Embryonic facial prominence (tissue), 1 donor: ENCODE measurements around the gene ERRFI1.
"Not testable (repeated sequence)": the region's sequence is repeated elsewhere in the genome, so short reads cannot be mapped to it uniquely, and the experiment has no call there.

Experiments used
- DNase-seq: peaks from one replicate; pipeline ENCODE4 v3.0.0-alpha.2; 2016; ENCODE audit errors: extremely low spot score

The ERRFI1 gene

DNA sequence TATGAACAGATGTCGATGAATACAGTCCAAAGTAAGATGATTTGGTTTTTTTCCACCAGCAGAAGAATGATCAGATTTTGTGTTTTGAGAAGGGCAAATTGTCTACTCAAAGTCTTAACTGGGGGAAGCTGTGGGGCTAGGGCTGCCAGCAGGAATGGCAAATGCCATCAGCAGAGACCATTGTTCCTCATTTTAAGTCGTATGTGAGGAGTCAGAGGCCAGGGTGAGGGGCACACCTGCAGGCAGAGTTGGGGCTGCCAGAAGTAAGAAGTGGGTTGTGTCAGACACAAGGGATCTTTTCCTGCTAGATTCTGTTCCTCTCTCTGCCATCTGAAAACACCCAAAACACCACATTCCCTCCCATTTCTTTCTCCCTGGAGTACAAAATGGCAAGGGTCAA is 55.9 kb downstream of the ERRFI1 start:
- DNase-seq: no peak

DNA sequence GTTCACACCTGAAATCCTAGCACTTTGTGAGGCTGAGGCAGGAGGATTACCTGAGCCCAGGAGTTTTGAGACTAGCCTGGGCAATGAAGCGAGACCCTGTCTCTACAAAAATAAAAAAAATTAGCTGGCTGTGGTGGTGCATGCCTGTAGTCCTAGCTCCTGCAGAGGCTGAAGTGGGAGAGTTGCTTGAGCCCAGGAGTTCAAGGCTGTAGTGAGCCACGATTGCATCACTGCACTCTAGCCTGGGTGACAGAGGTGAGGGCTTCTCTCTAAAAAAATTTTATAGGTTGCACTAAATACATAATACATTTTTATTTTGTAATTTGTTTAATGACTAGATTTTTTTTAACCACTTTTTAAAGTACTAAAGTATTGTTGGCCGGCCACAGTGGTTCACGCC is 58.5 kb downstream of the ERRFI1 start:
- DNase-seq: no peak

DNA sequence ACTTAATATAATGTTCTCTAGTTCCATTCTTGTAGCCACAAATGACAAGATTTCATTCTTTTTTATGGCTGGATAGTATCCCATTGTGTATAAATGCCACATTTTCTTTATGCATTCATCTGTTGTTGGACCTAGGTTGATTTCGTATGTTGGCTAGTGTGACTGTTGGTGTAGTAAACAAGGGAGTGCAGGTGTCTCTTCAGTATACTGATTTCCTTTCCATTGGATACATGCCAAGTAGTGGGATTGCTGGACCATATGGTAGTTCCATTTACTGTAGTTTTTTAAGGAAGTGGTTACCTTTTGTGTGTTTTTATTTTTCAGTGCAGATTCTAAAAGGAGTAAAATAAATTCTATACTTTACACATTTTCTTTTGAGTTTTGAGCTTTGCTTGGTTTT is 58.9 kb downstream of the ERRFI1 start:
- no peak for DNase-seq

GRCh38 chr1:7964476-7964875 is 61.6 kb downstream of the ERRFI1 start:
- no peak for DNase-seq

GRCh38 chr1:7963841-7964240 is 62.3 kb downstream of the ERRFI1 start:
- DNase-seq: not testable (repeated sequence)

DNA sequence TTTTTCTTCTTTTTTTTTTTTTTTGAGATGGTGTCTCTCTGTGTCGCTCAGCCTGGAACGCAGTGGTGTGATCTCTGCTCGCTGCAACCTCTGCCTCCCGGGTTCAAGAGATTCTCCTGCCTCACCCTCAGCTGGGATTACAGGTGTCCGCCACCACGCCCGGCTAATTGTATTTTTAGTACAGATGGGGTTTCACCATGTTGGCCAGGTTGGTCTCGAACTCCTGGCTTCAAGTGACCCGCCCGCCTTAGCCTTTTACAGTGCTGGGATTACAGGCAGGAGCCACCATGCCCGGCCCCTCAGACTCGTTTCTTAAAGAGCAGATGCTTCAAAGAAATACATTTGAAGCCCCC is 62.8 kb downstream of the ERRFI1 start:
- not testable (repeated sequence) for DNase-seq

- DNase-seq: no peak
Measured at GRCh38 chr1:7962636-7963377, 63.3 kb downstream of the ERRFI1 start.

DNA sequence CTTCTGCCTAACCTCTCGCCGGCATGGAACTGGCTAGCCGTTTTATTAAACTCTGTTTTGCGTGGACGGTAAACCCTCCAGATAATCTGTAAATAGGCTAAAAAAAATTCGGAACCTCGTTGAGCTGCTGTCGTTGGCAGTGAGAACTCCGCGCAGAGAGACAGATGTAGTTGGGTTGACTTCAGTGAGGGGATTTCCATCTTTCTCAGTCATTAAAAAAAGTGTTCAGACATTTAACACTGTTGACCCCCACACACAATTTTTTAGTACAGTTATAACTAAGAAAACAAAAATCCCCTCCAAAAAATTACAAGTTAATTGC is 64.1 kb downstream of the ERRFI1 start:
- no peak for DNase-seq
